ENCODE measurements around the gene A4GNT.
A peak's percentile ranks its signal among the peaks of the same experiment; 100 is the strongest.

Gene A4GNT

DNA sequence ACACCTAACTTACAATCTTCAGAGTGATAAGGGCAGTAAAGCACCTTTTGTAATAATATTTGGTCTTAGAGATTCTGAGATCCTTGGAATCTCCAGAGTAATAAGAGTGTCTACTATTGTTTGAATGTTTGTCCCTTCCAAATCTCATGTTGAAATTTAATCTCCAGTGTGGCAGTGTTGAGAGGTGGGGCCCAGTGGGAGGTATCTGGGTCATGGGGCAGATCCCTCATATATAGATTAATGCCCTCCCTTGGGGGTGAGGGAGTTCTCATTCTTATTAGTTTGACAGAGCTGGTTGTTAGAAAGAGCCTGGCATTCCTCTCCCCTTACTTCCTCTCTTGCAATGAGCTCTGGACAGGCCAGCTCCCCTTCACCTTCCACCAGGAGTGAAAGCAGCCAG, 32.8 kb downstream of the A4GNT start:
- POLR2A ChIA-PET, result no interaction called here
- TF ChIP-seq PBX3 (CRISPR knock-in tag; IDR thresholded peaks at IDR 0.05) (no peak), ZNF596 (tag by site-specific recombination; IDR thresholded peaks at IDR 0.05) (no peak), KLF1 (tag by site-specific recombination; IDR thresholded peaks at IDR 0.05) (0 out of 2 replicates have a peak, but pooled peaks have one; percentile 12), ZNF629 (tag by site-specific recombination; IDR thresholded peaks at IDR 0.05) (no peak), GLIS1 (tag by site-specific recombination; IDR thresholded peaks at IDR 0.05) (peak; percentile 66), ZNF585B (tag by site-specific recombination; IDR thresholded peaks at IDR 0.05) (no peak), ZNF785 (tag by site-specific recombination; IDR thresholded peaks at IDR 0.05) (no peak), AEBP2 (tag by site-specific recombination; IDR thresholded peaks at IDR 0.05; ENCODE audit: borderline replicate concordance) (no peak), ZNF221 (tag by site-specific recombination; IDR thresholded peaks at IDR 0.05; ENCODE audit: borderline replicate concordance) (no peak), ZNF473 (tag by site-specific recombination; IDR thresholded peaks at IDR 0.05) (no peak), ZNF132 (tag by site-specific recombination; IDR thresholded peaks at IDR 0.05; ENCODE audit: borderline replicate concordance) (no peak), ZXDB (tag by site-specific recombination; IDR thresholded peaks at IDR 0.05) (no peak), RBAK (tag by site-specific recombination; IDR thresholded peaks at IDR 0.05) (no peak), SP7 (tag by site-specific recombination; IDR thresholded peaks at IDR 0.05) (no peak), PRDM10 (tag by site-specific recombination; IDR thresholded peaks at IDR 0.05) (no peak), ZNF23 (tag by site-specific recombination; IDR thresholded peaks at IDR 0.05; ENCODE audit: borderline replicate concordance) (no peak), ZNF19 (tag by site-specific recombination; IDR thresholded peaks at IDR 0.05; ENCODE audit: low read depth) (no peak), EGR2 (tag by site-specific recombination; IDR thresholded peaks at IDR 0.05; ENCODE audit: low read depth) (no peak), ZBTB48 (tag by site-specific recombination; IDR thresholded peaks at IDR 0.05) (no peak), ZNF354C (tag by site-specific recombination; IDR thresholded peaks at IDR 0.05; ENCODE audit: borderline replicate concordance, low read depth) (no peak), ZNF398 (tag by site-specific recombination; IDR thresholded peaks at IDR 0.05) (no peak), ZBTB17 (tag by site-specific recombination; IDR thresholded peaks at IDR 0.05) (no peak)
- TF ChIP-seq, protein P1, sequence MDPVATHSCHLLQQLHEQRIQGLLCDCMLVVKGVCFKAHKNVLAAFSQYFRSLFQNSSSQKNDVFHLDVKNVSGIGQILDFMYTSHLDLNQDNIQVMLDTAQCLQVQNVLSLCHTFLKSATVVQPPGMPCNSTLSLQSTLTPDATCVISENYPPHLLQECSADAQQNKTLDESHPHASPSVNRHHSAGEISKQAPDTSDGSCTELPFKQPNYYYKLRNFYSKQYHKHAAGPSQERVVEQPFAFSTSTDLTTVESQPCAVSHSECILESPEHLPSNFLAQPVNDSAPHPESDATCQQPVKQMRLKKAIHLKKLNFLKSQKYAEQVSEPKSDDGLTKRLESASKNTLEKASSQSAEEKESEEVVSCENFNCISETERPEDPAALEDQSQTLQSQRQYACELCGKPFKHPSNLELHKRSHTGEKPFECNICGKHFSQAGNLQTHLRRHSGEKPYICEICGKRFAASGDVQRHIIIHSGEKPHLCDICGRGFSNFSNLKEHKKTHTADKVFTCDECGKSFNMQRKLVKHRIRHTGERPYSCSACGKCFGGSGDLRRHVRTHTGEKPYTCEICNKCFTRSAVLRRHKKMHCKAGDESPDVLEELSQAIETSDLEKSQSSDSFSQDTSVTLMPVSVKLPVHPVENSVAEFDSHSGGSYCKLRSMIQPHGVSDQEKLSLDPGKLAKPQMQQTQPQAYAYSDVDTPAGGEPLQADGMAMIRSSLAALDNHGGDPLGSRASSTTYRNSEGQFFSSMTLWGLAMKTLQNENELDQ (tag by site-specific recombination; IDR thresholded peaks at IDR 0.05; ENCODE audit: low read depth), result no peak
- TF ChIP-seq, protein P2, sequence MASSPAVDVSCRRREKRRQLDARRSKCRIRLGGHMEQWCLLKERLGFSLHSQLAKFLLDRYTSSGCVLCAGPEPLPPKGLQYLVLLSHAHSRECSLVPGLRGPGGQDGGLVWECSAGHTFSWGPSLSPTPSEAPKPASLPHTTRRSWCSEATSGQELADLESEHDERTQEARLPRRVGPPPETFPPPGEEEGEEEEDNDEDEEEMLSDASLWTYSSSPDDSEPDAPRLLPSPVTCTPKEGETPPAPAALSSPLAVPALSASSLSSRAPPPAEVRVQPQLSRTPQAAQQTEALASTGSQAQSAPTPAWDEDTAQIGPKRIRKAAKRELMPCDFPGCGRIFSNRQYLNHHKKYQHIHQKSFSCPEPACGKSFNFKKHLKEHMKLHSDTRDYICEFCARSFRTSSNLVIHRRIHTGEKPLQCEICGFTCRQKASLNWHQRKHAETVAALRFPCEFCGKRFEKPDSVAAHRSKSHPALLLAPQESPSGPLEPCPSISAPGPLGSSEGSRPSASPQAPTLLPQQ (tag by site-specific recombination; IDR thresholded peaks at IDR 0.05), result 0 out of 2 replicates have a peak, but pooled peaks have one; percentile 60
- no peaks in the 10 kb centered on the region for H3K9me3 ChIP-seq (ENCODE audit: control insufficient read depth, insufficient read depth, low read depth, low read length)
- peaks cover 4% of the 10 kb centered on the region for H3K4me1 ChIP-seq (ENCODE audit: control insufficient read depth, insufficient read depth, low read length)
- no peak overlapping the region for H3K27ac ChIP-seq (ENCODE audit: extremely low read depth, low read depth, low read length)
- H3K36me3 ChIP-seq (ENCODE audit: control insufficient read depth in 2 of 2, insufficient read depth in 1 of 2, low read length in 2 of 2), result peaks cover 0 to 57% of the 10 kb centered on the region in 2 experiments; a peak in 2 of 3 replicates
- no peak overlapping the region for H3K4me3 ChIP-seq (ENCODE audit: low read depth, low read length)
- CTCF ChIA-PET, result interaction anchor here (0.8 kb wide), 2 partner anchors 16 to 26 kb away, joined by 3 to 5 read pairs; partner anchors contain the start of gene DZIP1L
